ENCODE results near the gene ROBO1.

ROBO1 gene

GRCh38 chr3:79497447-79498111, 270.2 kb downstream of the ROBO1 start:
- no peak for DNase-seq
- no peak overlapping the region for H3K4me3 Mint-ChIP-seq
- H3K36me3 Mint-ChIP-seq (ENCODE audit: low read depth) = no peaks in the 10 kb centered on the region
- H3K27ac Mint-ChIP-seq = no peak overlapping the region
- no peaks in the 10 kb centered on the region for H3K27me3 Mint-ChIP-seq (ENCODE audit: low read depth, poor library complexity)
- H3K4me1 Mint-ChIP-seq = no peaks in the 10 kb centered on the region
- H3K9me3 Mint-ChIP-seq = peaks cover under 1% of the 10 kb centered on the region
- TF ChIP-seq CTCF (IDR thresholded peaks at IDR 0.05) = peak; percentile 84

- H3K9me3 Mint-ChIP-seq = no peaks in the 10 kb centered on the region
- H3K27ac Mint-ChIP-seq = peak overlapping the region; percentile 96
- peaks cover 19% of the 10 kb centered on the region for H3K4me1 Mint-ChIP-seq
- H3K27me3 Mint-ChIP-seq (ENCODE audit: low read depth, poor library complexity) = no peaks in the 10 kb centered on the region
- H3K4me3 Mint-ChIP-seq = no peak overlapping the region
- no peaks in the 10 kb centered on the region for H3K36me3 Mint-ChIP-seq (ENCODE audit: low read depth)
- no peak for TF ChIP-seq CTCF (IDR thresholded peaks at IDR 0.05)
- DNase-seq = no peak
These were observed 276.7 kb downstream of the ROBO1 start for GRCh38 chr3:79491029-79491641.

DNA sequence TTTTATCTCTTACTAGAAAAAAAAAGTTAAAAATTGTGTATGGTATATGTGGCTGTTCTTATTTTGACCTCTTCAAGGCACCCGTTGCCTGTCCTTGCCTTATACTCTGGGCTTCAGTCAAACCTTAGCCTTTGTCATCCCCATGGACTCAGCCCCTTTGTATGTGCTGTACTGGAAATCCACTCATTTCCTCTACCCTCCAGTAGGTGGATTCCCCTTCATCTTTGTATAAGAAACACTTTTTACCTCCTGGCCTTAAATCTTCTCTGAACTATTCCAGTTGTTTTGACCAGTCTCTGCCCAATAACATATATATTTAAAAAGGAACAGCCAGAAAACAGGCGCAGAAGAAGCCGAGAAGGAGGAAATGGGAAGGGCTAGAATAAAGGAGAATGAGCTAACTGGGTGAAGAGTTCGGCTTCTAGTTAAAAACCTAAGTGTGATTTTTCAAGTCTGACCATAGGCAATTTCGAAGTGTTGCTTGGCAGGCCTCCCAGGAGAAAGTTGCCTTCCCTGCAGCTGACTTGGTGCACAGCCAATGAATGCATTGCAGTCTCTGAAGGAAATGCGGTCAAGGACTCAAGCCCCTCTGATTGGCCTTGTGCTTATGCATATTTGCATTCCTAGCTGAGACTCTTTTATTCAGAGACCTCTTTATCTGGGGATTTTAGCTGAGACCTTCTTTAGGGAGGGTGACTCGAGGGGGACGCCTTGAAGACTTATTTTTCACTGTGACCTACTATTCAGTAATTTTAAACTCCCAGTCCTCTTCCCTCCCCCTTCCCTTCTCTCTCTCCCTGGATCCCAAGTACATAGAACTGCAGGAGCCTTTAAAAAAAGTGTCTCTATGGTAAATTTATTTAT, 277.4 kb downstream of the ROBO1 start:
- Mint-ChIP-seq H3K4me3 (no peak overlapping the region), H3K27me3 (ENCODE audit: low read depth, poor library complexity) (no peaks in the 10 kb centered on the region), H3K4me1 (peaks cover 19% of the 10 kb centered on the region), H3K9me3 (no peaks in the 10 kb centered on the region), H3K27ac (no peak overlapping the region), H3K36me3 (ENCODE audit: low read depth) (no peaks in the 10 kb centered on the region)
- no peak for TF ChIP-seq CTCF (IDR thresholded peaks at IDR 0.05)
- DNase-seq = no peak

DNA sequence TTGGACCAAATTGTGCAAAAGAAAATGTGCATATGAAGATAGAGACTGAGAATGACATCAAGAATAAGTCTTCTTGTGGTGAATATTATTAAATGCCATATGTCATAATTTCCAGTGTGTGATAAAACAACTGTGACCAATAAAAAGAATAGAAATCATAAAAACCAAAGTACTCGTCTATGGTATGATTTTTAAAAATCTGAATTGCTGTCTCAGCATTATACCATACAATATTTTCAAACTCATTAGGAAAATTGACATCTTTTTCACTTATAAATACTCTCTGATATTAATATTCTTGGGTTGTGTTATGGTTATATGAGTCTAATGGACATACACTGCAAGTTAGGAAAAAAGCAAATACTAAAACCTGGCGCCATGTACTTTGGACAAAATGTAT, 279.4 kb downstream of the ROBO1 start:
- Mint-ChIP-seq H3K4me3 (no peak overlapping the region), H3K36me3 (ENCODE audit: low read depth) (no peaks in the 10 kb centered on the region), H3K9me3 (no peaks in the 10 kb centered on the region), H3K27me3 (ENCODE audit: low read depth, poor library complexity) (no peaks in the 10 kb centered on the region), H3K27ac (no peak overlapping the region), H3K4me1 (peaks cover 19% of the 10 kb centered on the region)
- TF ChIP-seq CTCF (IDR thresholded peaks at IDR 0.05) = no peak
- DNase-seq = no peak

DNA sequence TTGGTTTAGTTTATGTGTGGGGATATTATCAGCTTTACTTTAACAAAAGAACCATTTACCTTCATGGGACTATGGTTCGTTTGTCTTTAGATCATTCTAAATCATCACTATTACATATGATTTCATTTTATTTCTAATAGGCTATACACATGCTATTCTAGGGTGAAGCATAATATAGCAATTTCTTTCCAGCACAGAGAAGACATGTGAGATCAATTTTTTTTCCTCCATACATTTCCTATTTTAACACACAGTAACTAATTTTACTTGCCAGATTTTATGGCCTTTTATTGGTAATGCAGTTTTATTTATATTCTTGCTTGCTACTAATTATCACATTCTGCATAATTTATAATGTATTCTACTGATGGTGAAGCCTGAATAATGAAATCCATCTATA, 287.1 kb downstream of the ROBO1 start:
- Mint-ChIP-seq H3K27ac (no peak overlapping the region), H3K9me3 (no peaks in the 10 kb centered on the region), H3K4me3 (no peak overlapping the region), H3K36me3 (ENCODE audit: low read depth) (no peaks in the 10 kb centered on the region), H3K4me1 (peaks cover 5% of the 10 kb centered on the region), H3K27me3 (ENCODE audit: low read depth, poor library complexity) (peaks cover 4% of the 10 kb centered on the region)
- no peak for TF ChIP-seq CTCF (IDR thresholded peaks at IDR 0.05)
- no peak for DNase-seq
